Measurements from ENCODE around the gene TMSB15C.

TMSB15C gene

GRCh38 chrX:104041003-104041402 is 35.0 kb downstream of the TMSB15C start:
- DNase-seq: no peak

GRCh38 chrX:104039689-104040505 is 36.1 kb downstream of the TMSB15C start, which contains the start of gene H2BW2:
Gene H2BW2, plus strand, starts transcription at chrX:104039956. Its CDS starts 39 bp downstream, at chrX:104039995.
- DNase-seq: no peak
